GM12801 (cell line): ENCODE data around the gene FMN1.

Experiments used
- TF ChIP-seq, protein P1 (sequence below): IDR thresholded peaks from one replicate; pipeline ENCODE4 v1.5.1; 2011; ENCODE audit warnings: control low read depth; ENCODE audit not compliant: insufficient read length; ENCODE audit errors: extremely low read depth

Gene FMN1

DNA sequence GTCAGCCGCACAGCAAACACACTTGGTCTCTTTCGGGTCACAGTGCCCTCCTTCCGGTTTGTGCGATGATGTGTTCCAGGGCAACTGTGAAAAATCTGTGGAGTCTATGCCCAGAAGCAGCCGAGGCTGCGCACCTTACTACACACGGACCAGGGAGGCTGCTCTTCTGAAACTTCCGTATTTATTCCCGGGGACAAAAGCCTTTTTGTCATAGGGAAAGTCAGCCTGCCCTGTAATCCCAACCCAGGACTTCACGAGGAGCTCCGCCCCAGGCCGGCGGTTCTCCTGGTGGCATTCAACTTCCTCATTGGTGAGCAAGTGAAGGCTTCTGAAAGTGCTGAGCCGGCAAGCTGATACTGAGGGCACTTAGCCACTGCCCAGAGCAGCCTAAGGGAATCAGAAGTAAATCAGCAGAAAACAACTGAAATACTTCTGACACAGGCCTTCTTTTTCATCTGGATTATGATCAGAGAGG, 126.5 kb downstream of the FMN1 start:
- TF ChIP-seq, protein P1, sequence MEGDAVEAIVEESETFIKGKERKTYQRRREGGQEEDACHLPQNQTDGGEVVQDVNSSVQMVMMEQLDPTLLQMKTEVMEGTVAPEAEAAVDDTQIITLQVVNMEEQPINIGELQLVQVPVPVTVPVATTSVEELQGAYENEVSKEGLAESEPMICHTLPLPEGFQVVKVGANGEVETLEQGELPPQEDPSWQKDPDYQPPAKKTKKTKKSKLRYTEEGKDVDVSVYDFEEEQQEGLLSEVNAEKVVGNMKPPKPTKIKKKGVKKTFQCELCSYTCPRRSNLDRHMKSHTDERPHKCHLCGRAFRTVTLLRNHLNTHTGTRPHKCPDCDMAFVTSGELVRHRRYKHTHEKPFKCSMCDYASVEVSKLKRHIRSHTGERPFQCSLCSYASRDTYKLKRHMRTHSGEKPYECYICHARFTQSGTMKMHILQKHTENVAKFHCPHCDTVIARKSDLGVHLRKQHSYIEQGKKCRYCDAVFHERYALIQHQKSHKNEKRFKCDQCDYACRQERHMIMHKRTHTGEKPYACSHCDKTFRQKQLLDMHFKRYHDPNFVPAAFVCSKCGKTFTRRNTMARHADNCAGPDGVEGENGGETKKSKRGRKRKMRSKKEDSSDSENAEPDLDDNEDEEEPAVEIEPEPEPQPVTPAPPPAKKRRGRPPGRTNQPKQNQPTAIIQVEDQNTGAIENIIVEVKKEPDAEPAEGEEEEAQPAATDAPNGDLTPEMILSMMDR = no peak

DNA sequence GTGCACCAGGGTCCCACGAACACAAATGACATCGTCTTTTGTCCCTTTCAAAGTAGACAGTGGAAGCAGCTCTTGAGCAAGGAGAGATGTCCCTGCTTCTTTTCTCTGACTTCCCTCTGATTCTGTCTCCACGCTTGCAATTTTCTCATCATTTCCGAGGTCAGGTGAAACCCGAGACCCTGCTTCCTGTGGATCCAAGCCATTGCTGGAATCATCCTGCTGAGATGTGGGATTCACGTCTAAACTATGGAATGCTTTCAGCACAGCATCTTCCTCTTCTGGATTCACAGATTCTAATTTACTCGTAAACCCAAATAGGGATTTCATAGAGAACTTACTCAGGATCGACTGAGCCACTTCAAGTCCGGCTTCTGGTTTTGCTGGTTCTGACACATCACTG, 127.1 kb downstream of the FMN1 start:
- TF ChIP-seq, protein P1 = no peak

DNA sequence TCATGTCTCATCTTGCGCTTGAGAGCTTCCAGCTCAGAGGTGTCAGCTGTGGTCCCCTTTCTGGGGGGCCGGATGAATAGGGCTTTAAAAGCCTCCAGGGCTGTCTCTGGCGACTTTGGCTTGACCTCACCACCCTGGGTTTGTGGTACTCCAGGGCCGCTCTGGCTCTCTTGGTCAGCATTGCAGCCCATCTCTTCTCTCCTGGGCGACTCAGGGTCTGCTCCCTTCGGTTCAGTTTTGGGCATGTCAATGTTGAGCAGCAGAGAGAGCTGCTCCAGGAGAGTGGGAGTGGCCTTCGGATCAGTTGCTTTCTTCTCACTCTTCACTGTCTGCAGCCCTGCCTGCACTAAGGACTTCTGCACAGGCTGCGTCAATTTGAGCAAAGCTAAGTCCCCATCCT, 127.9 kb downstream of the FMN1 start:
- TF ChIP-seq, protein P1 = no peak

DNA sequence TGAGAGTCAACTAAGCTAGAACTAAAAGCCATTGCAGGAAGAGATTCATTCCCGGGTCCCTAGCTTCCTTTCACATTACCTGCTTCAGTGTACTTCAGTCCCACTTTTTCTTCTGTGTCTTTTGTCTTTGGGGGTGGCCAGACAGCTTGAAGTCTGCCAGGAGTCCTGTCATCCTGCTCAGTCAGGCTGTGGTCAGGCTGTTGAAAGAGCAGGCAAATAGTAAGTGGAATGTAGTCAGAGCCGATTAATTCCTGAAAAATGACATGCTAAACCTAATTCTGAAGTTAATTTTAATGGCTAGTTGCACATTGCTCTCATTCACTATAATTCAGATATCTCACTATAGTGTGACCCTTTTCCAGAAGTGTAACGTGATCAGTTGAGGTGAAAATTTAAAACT, 129.6 kb downstream of the FMN1 start:
- TF ChIP-seq, protein P1 = no peak

DNA sequence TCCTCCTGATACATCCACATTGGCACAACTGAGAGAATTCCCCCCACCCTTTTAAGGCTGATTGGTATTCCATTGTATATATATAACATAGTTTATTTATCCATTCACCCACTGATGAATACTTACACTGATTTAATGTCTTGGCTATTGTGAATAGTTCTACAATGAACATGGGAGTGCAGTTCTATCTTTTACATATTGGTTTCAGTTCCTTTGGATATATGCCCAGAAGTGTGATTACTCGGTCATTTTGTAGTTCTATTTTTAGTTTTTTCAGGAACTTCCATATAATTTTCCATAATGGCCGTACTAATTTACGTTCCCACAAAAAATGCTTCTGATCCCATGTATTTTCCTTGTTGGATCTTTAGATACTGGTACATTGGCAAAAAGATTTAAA, 135.3 kb downstream of the FMN1 start:
- TF ChIP-seq, protein P1 = no peak

DNA sequence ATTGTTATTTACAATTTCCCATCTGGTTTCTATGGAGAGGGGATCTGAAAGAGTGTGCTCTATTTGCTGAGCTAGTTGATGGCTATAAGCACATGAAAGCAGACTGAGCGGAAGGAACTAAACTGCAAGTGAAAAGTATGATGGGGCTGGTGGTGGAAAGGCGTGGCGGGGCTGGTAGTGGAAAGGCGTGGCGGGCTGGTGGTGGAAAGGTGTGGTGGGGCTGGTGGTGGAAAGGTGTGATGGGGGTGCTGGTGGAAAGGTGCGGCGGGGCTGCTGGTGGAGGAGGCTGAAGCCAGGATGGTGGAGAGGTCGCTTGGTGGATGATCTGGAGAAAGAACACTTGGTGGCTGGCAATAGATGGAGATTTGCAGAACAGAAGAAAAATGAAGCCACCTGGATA, 136.7 kb downstream of the FMN1 start:
- TF ChIP-seq, protein P1 = no peak

DNA sequence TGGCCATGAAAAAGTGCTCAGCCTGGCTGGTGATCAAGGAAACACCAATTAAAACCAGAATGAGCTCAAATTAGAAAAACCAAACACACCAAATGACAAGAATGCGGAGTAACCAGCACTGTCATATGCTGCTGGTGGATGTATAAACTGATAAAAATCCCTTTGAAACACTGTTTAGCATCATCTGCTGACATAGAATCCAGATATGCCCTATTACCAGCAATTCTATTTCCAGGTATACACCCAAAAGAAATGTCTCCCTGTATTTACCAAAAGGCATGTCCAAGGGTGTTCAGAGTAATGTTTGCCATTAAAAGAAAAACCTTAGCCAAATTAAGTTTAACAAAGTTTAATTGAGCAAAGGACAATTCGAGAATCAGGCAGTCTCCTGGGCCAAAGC, 138.6 kb downstream of the FMN1 start:
- TF ChIP-seq, protein P1 = no peak

DNA sequence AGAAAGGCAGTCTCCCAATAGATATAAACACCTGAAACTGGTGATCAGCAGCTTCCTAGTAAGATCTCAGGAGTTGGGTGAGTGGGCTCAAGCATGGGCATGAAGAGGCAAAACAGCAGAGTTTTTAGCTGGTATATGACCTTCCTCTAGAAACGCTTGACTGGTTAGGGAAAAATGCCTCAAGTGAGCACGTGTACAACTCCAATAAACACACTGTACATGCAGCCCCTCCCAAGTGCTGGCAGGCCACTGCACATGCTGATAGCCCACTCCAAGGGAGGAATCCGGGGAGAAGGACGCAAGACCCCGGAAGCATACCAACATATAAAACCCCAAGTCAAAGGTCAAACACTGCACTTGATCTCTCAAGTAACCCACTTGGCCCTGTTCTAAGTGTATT, 143.0 kb downstream of the FMN1 start:
- TF ChIP-seq, protein P1 = no peak
